GM19351 (cell line): ENCODE measurements around the gene SMC4.
"Not testable (repeated sequence)": the region's sequence is repeated elsewhere in the genome, so short reads cannot be mapped to it uniquely, and the experiment has no call there.

ENCODE experiments used
- ATAC-seq: cut with Tn5 transposase; IDR thresholded peaks from one replicate; pipeline ENCODE4 v1.9.1; 2021; ENCODE audit warnings: mild to moderate bottlenecking, moderate library complexity; ENCODE audit not compliant: unreplicated experiment

SMC4 gene

GRCh38 chr3:160444411-160444810, 45.0 kb downstream of the SMC4 start:
- no peak for ATAC-seq

GRCh38 chr3:160445854-160446253, 46.4 kb downstream of the SMC4 start:
- ATAC-seq, result no peak

- no peak for ATAC-seq
Measured at GRCh38 chr3:160446522-160447056, 47.1 kb downstream of the SMC4 start.

- ATAC-seq, result no peak
Measured at GRCh38 chr3:160447544-160447943, 48.1 kb downstream of the SMC4 start.

GRCh38 chr3:160448845-160449635, 49.6 kb downstream of the SMC4 start:
- ATAC-seq, result peak; percentile 48

- peak; percentile 92 for ATAC-seq
Measured at GRCh38 chr3:160449636-160450598, 50.5 kb downstream of the SMC4 start, which contains the start of gene TRIM59. Gene TRIM59 (minus strand): TSS chr3:160449786. CDS start chr3:160439183, 10,603 bp downstream.

GRCh38 chr3:160450846-160451245, 51.4 kb downstream of the SMC4 start:
- no peak for ATAC-seq

- no peak for ATAC-seq
Measured at GRCh38 chr3:160451602-160452001, 52.2 kb downstream of the SMC4 start.

- not testable (repeated sequence) for ATAC-seq
Measured at GRCh38 chr3:160452251-160452650, 52.8 kb downstream of the SMC4 start.

GRCh38 chr3:160454995-160455394, 55.5 kb downstream of the SMC4 start:
- no peak for ATAC-seq

GRCh38 chr3:160455846-160456245, 56.4 kb downstream of the SMC4 start:
- ATAC-seq, result no peak

GRCh38 chr3:160458151-160458550, 58.7 kb downstream of the SMC4 start:
- no peak for ATAC-seq

- ATAC-seq, result no peak
Measured at GRCh38 chr3:160459450-160459970, 60.1 kb downstream of the SMC4 start.

GRCh38 chr3:160460033-160460432, 60.6 kb downstream of the SMC4 start:
- no peak for ATAC-seq

- ATAC-seq, result no peak
Measured at GRCh38 chr3:160464321-160464720, 64.9 kb downstream of the SMC4 start.

- ATAC-seq, result no peak
Measured at GRCh38 chr3:160464971-160465370, 65.5 kb downstream of the SMC4 start.

- no peak for ATAC-seq
Measured at GRCh38 chr3:160470181-160470580, 70.7 kb downstream of the SMC4 start.

GRCh38 chr3:160471892-160472291, 72.4 kb downstream of the SMC4 start:
- ATAC-seq, result no peak

GRCh38 chr3:160472344-160472743, 72.9 kb downstream of the SMC4 start:
- peak; percentile 82 for ATAC-seq

- ATAC-seq, result no peak
Measured at GRCh38 chr3:160473221-160473620, 73.8 kb downstream of the SMC4 start.

- no peak for ATAC-seq
Measured at GRCh38 chr3:160473978-160474377, 74.5 kb downstream of the SMC4 start.
